Hematopoietic multipotent progenitor cell treated with erythropoietin and hydrocortisone succinate and interleukin-3 and kit ligand, for 6 days (in vitro differentiated cells): Measurements from ENCODE around the gene ALPP.
"Not testable (repeated sequence)": the region's sequence is repeated elsewhere in the genome, so short reads cannot be mapped to it uniquely, and the experiment has no call there.

Experiments
- DNase-seq: peaks from one replicate; pipeline ENCODE4 v3.0.0-alpha.2; 2015

The ALPP gene

GRCh38 chr2:232407428-232408150 is 29.0 kb downstream of the ALPP start:
- DNase-seq = not testable (repeated sequence)

GRCh38 chr2:232408269-232408668 is 29.7 kb downstream of the ALPP start:
- DNase-seq = not testable (repeated sequence)

GRCh38 chr2:232409617-232410016 is 31.1 kb downstream of the ALPP start:
- DNase-seq = not testable (repeated sequence)

GRCh38 chr2:232410238-232410900 is 31.8 kb downstream of the ALPP start:
- DNase-seq = no peak

- no peak for DNase-seq
Observed at GRCh38 chr2:232411901-232412629, 33.5 kb downstream of the ALPP start.

- DNase-seq = no peak
Observed at GRCh38 chr2:232412986-232413385, 34.4 kb downstream of the ALPP start.

GRCh38 chr2:232415138-232415690 is 36.7 kb downstream of the ALPP start:
- DNase-seq = no peak

GRCh38 chr2:232415736-232416520 is 37.4 kb downstream of the ALPP start:
- no peak for DNase-seq

- DNase-seq = no peak
Observed at GRCh38 chr2:232416521-232417470, 38.2 kb downstream of the ALPP start.

GRCh38 chr2:232417489-232417888 is 38.9 kb downstream of the ALPP start:
- no peak for DNase-seq

GRCh38 chr2:232418056-232418455 is 39.5 kb downstream of the ALPP start:
- DNase-seq = no peak

- peak; percentile 37 for DNase-seq
Observed at GRCh38 chr2:232418466-232419244, 40.1 kb downstream of the ALPP start.

- no peak for DNase-seq
Observed at GRCh38 chr2:232419245-232420072, 40.9 kb downstream of the ALPP start.

GRCh38 chr2:232420073-232420454 is 41.5 kb downstream of the ALPP start:
- no peak for DNase-seq

GRCh38 chr2:232420463-232421188 is 42.1 kb downstream of the ALPP start:
- DNase-seq = peak; percentile 22

- DNase-seq = no peak
Observed at GRCh38 chr2:232421189-232421785, 42.7 kb downstream of the ALPP start.

GRCh38 chr2:232422051-232422450 is 43.5 kb downstream of the ALPP start:
- DNase-seq = no peak

GRCh38 chr2:232422996-232423395 is 44.4 kb downstream of the ALPP start:
- DNase-seq = not testable (repeated sequence)

- DNase-seq = not testable (repeated sequence)
Observed at GRCh38 chr2:232423407-232423806, 44.9 kb downstream of the ALPP start.
